GM19468 (cell line): Measurements from ENCODE around the gene IZUMO3.
"Not testable (repeated sequence)": the region's sequence is repeated elsewhere in the genome, so short reads cannot be mapped to it uniquely, and the experiment has no call there.

Experiments
- ATAC-seq: cut with Tn5 transposase; IDR thresholded peaks from one replicate; pipeline ENCODE4 v1.9.1; 2021; ENCODE audit warnings: mild to moderate bottlenecking, moderate library complexity, moderate number of reproducible peaks; ENCODE audit not compliant: unreplicated experiment; ENCODE audit errors: extremely low read depth

Gene IZUMO3

GRCh38 chr9:24545847-24546522, at the start of gene IZUMO3:
Gene IZUMO3, minus strand, starts transcription at chr9:24545897. Its CDS starts 248 bp downstream, at chr9:24545649.
- ATAC-seq = no peak

GRCh38 chr9:24594234-24594850, 48.6 kb upstream of the IZUMO3 start:
- no peak for ATAC-seq

GRCh38 chr9:24590432-24590831, 44.7 kb upstream of the IZUMO3 start:
- no peak for ATAC-seq

GRCh38 chr9:24587883-24588282, 42.2 kb upstream of the IZUMO3 start:
- no peak for ATAC-seq

GRCh38 chr9:24582146-24583126, 36.7 kb upstream of the IZUMO3 start:
- ATAC-seq = no peak

GRCh38 chr9:24580005-24580404, 34.3 kb upstream of the IZUMO3 start:
- ATAC-seq = not testable (repeated sequence)

GRCh38 chr9:24572406-24572805, 26.7 kb upstream of the IZUMO3 start:
- no peak for ATAC-seq

GRCh38 chr9:24561957-24562356, 16.3 kb upstream of the IZUMO3 start:
- no peak for ATAC-seq

- ATAC-seq = no peak
Observed at GRCh38 chr9:24553183-24553552, 7.5 kb upstream of the IZUMO3 start.

GRCh38 chr9:24552526-24553182, 7.0 kb upstream of the IZUMO3 start:
- no peak for ATAC-seq

- no peak for ATAC-seq
Observed at GRCh38 chr9:24545285-24545684, 412 bp downstream of the IZUMO3 start.

- ATAC-seq = no peak
Observed at GRCh38 chr9:24518545-24518944, 27.2 kb downstream of the IZUMO3 start.

- ATAC-seq = no peak
Observed at GRCh38 chr9:24516463-24516862, 29.2 kb downstream of the IZUMO3 start.

GRCh38 chr9:24509850-24510249, 35.8 kb downstream of the IZUMO3 start:
- ATAC-seq = no peak

GRCh38 chr9:24504521-24504920, 41.2 kb downstream of the IZUMO3 start:
- ATAC-seq = no peak

GRCh38 chr9:24502206-24502937, 43.3 kb downstream of the IZUMO3 start:
- ATAC-seq = no peak

- ATAC-seq = no peak
Observed at GRCh38 chr9:24500761-24501160, 44.9 kb downstream of the IZUMO3 start.

GRCh38 chr9:24498632-24499031, 47.1 kb downstream of the IZUMO3 start:
- ATAC-seq = no peak

GRCh38 chr9:24497671-24498070, 48.0 kb downstream of the IZUMO3 start:
- ATAC-seq = no peak
